Thymus (tissue), 11 donors: ENCODE results near the gene SNX9. TPM values are rescaled to one million over a fixed set of nuclear protein-coding genes. Genes with fewer than 3 reads are reported as not detected.

ENCODE experiments used
- DNase-seq, 9 donors: peaks; one replicate each; pipeline ENCODE4 v3.0.0-alpha.2; 2013; ENCODE audit warnings: low spot score in 9 of 9, low read depth in 6 of 9, missing footprints in 1 of 9
- H3K27ac ChIP-seq, 2 donors: one replicate each; pipeline ENCODE4 v1.5.1; 2013; ENCODE audit warnings: control low read depth in 1 of 2, low read depth in 1 of 2, low read length in 1 of 2, mild to moderate bottlenecking in 1 of 2, moderate library complexity in 1 of 2
- H3K27me3 ChIP-seq, 2 donors: one replicate each; pipeline ENCODE4 v1.5.1; 2013; ENCODE audit warnings: low read length in 1 of 2; ENCODE audit not compliant: control insufficient read depth in 2 of 2, insufficient read depth in 1 of 2
- H3K36me3 ChIP-seq, 2 donors: one replicate each; pipeline ENCODE4 v1.5.1; 2013; ENCODE audit warnings: low read length in 1 of 2, mild to moderate bottlenecking in 1 of 2, moderate library complexity in 1 of 2; ENCODE audit not compliant: control insufficient read depth in 2 of 2, insufficient read depth in 2 of 2
- H3K4me1 ChIP-seq, 2 donors: one replicate each; pipeline ENCODE4 v1.5.1; 2013; ENCODE audit warnings: low read length in 2 of 2; ENCODE audit not compliant: control insufficient read depth in 2 of 2, insufficient read depth in 2 of 2
- H3K4me3 ChIP-seq, 2 donors: one replicate each; pipeline ENCODE4 v1.5.1; 2013; ENCODE audit warnings: low read length in 2 of 2, control low read depth in 1 of 2, mild to moderate bottlenecking in 1 of 2
- H3K9me3 ChIP-seq, 2 donors: one replicate each; pipeline ENCODE4 v1.5.1; 2013; ENCODE audit warnings: low read length in 1 of 2, mild to moderate bottlenecking in 1 of 2; ENCODE audit not compliant: control insufficient read depth in 2 of 2, insufficient read depth in 1 of 2
- WGBS: extraction: QIAGEN DNeasy Blood & Tissue Kit; methylation state at CpG from one replicate; pipeline ENCODE4 v1.1.7; 2013; 5-methylcytosine and 5-hydroxymethylcytosine counted together
- polyA plus RNA-seq: library from polyadenylated mRNA; stranded (reverse); fragments of 200-250 nt; gene quantifications from one replicate; pipeline ENCODE4 v1.2.3, GENCODE V29; 2013
- total RNA-seq: library from RNA; stranded (reverse); fragments of 120-200 nt; gene quantifications from one replicate; pipeline ENCODE4 v1.2.4, GENCODE V29; 2013
- donor health status: healthy.

Gene SNX9
- total and polyA plus RNA-seq, 2 donors = 11.0 to 37.3 TPM

DNA sequence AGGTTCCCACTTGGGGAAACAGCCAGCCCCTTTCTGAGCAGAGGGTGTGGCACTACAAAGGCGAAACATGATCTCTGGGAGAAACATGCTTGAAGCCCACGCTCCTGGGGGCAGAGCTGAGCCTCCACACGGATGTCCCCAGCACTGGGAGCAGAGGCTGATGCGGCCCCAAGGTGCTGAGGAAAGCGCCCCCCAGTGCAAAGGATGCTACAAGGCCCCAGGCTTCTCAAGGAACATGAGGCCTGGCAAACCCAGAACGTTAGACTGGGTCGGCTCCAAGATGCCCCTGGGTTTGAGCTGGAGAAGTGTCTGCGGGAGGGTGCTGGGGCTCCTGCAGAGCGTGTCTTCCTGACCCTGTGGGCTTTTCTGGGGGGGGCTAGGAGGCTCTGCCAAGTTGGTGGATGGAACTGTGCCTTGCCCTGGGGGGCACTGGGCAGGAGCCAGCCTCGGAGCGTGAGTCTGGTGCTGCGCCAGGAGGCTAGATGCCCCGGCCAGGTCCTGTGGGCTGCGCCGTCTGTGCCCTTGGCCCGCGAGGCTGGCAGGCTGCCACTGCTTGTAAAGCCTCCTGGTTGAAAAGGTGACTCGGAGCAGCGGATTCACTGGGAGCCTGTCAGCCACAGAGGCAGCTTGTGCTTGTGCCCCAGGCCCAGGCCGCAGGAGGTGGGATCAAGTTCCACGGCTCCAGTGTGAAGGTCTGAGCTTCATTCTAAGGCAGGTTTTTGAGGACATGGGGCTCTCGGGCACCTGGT, 166.7 kb downstream of the SNX9 start:
- no peaks in the 10 kb centered on the region for H3K9me3 ChIP-seq

DNA sequence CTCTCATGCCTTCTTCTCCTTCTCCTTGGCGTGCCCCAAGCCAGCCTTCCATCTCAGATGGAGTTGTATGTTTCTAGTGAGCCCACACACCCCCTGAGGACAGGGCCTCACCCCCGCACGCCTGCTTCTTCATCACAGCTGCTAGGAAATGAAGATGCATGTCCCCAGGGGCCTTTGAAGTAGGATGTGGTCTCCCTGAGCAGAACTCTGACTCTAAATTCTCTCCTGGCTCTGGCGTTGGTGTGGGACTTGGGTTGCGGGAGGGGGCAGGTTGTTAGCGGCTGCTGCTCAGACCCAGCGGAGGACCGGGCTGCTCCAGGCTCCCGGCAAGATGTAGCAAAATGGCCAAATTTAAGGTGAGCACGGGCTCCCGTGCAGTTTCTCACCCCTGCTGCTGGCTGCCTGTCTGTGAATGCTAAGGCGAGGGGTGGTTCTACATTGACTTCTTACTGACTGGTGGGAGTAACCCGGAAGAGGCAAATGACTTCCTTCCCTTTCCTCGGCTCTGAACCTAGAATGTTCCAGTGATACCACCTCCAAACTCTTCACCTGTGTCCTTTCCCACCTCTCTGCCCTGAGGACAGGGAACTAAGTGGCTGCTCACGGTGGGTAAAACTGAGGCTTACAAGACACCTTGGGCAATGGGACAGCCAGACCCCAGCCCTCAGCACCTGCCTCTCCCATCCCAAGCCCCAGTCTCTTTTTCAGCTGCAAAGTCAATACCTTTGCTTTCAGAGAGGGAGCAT, 167.4 kb downstream of the SNX9 start:
- H3K4me3 ChIP-seq = peak overlapping the region in 1 of 2 donors; percentile 12
- H3K27ac ChIP-seq = peak overlapping the region; percentile 64 to 87
- H3K36me3 ChIP-seq = no peaks in the 10 kb centered on the region
- WGBS = 50% methylated on average over 15 of the region's 15 CpGs
- H3K9me3 ChIP-seq = no peaks in the 10 kb centered on the region
- H3K4me1 ChIP-seq = peaks cover 19 to 39% of the 10 kb centered on the region in 2 donors
- H3K27me3 ChIP-seq = no peaks in the 10 kb centered on the region
- peak in 4 of 9 donors; percentile 50 to 80 (median 56) for DNase-seq

More for the DNA sequence above, 166.7 kb downstream of the SNX9 start:
- peaks cover 16 to 37% of the 10 kb centered on the region in 2 donors for H3K4me1 ChIP-seq
- peak overlapping the region; percentile 64 to 87 for H3K27ac ChIP-seq
- 90% methylated on average over 22 of the region's 22 CpGs for WGBS
- H3K4me3 ChIP-seq = no peak overlapping the region
- no peaks in the 10 kb centered on the region for H3K36me3 ChIP-seq
- DNase-seq = no peak
- H3K27me3 ChIP-seq = no peaks in the 10 kb centered on the region

- H3K9me3 ChIP-seq = no peaks in the 10 kb centered on the region
- H3K27me3 ChIP-seq = no peaks in the 10 kb centered on the region
- no peak overlapping the region for H3K4me3 ChIP-seq
- 97% methylated on average over 11 of the region's 11 CpGs for WGBS
- H3K27ac ChIP-seq = peak overlapping the region; percentile 64 to 87
- H3K4me1 ChIP-seq = peaks cover 19 to 40% of the 10 kb centered on the region in 2 donors
- no peaks in the 10 kb centered on the region for H3K36me3 ChIP-seq
- DNase-seq = no peak
Measured at GRCh38 chr6:157991067-157991432, 168.0 kb downstream of the SNX9 start.

DNA sequence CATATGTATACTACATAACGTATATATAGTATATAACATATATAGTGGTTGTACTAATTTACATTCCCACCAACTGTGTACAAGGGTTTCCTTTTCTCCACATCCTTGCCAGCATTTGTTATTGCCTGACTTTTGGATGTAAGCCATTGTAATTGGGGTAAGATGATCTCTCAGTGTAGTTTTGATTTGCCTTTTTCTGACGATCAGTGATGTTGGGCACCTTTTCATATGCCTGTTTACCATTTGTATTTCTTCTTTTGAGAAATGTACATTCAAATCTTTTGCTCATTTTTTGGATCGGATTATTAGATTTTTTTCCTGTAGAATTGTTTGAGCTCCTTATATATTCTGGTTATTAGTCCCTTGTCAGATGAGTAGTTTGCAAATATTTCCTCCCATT, 170.0 kb downstream of the SNX9 start:
- H3K9me3 ChIP-seq = no peaks in the 10 kb centered on the region
- 95% methylated on average over 3 of the region's 3 CpGs for WGBS
- no peaks in the 10 kb centered on the region for H3K27me3 ChIP-seq
- no peak overlapping the region for H3K27ac ChIP-seq
- no peaks in the 10 kb centered on the region for H3K36me3 ChIP-seq
- no peak for DNase-seq
- no peak overlapping the region for H3K4me3 ChIP-seq
- H3K4me1 ChIP-seq = peaks cover 19 to 40% of the 10 kb centered on the region in 2 donors

GRCh38 chr6:157994125-157994795, 171.2 kb downstream of the SNX9 start:
- 96% methylated on average over 7 of the region's 7 CpGs for whole genome bisulfite sequencing
- no peaks in the 10 kb centered on the region for H3K36me3 ChIP-seq
- DNase-seq = no peak
- no peak overlapping the region for H3K27ac ChIP-seq
- H3K9me3 ChIP-seq = no peaks in the 10 kb centered on the region
- peaks cover 19 to 36% of the 10 kb centered on the region in 2 donors for H3K4me1 ChIP-seq
- no peak overlapping the region for H3K4me3 ChIP-seq
- H3K27me3 ChIP-seq = no peaks in the 10 kb centered on the region

Other genes starting within 250 kb of the SNX9 start
- 5.7 TPM for gene SYNJ2, start 158.6 kb downstream of the SNX9 start, total RNA-seq
- gene SYNJ2, start 158.6 kb downstream of the SNX9 start, polyA plus RNA-seq = 8.2 TPM